Nucleus accumbens (tissue), 56 donors: ENCODE results near the gene C3orf20.

ENCODE experiments used
- DNase-seq, 56 donors: peaks; one replicate each; lab custom pipeline; 2025; lab: John Stamatoyannopoulos, UW

The C3orf20 gene

DNA sequence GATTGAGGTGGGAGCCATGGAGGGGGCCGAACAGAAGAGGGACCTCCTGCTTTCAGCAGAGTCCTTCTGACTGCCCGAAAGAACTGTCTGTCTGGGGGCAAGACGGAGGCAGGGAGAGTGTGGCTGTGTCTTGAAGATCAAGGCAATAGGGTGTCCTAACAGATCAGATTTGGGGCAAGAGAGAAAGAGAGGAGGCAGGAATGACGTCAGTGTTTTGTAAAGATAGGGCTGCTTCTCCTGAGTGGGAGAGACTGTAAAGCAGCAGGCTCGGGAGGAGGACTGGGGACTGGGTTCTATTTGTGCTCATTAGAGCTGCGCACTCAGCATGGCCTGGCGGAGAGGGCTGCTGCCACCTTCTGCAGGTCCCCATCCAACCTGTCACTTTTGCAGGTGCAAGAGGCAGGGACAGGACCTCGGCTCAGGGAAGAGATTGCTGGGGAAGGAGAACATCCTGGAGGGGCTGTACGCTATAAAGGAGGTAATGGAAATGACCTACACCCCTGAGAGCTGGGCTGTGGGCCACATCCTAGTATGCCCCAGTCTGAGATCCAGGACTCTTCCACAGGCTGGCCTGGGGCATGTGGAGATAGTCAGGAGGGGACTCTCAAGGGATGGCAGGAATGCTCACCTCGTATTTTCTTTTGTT is 114.8 kb downstream of the C3orf20 start:
- DNase-seq: no peak

DNA sequence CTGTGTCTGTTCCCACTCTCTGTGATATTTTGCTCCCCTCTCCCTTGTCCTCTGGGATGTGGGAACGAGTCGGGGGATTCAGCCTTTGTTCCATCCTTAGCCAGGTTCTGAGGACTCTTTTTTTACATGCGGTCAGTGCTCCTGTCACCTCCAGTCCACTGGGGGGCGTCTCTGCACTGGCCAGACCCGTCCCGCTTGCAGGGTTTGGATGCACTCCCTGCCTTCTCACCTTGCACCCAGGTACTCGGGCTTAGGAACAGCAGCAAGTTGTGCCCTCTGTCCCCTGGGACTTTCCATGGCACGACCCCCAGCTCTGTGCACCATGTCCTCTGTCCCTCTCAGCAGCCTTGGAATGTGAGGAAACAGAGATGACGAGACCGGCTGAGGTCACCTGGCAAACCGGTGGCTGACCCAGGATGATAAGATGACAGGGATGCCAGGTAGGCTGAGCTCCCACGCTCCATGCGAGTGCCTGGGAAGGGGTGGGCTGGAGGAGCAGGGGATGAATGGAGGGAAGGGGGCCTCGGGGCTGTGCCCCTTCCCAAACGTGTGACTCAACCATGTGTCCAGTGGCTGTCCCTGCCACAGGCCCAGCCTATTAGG is 116.5 kb downstream of the C3orf20 start:
- peak in 3 of 56 donors; percentile 5 to 8 (median 7) for DNase-seq

DNA sequence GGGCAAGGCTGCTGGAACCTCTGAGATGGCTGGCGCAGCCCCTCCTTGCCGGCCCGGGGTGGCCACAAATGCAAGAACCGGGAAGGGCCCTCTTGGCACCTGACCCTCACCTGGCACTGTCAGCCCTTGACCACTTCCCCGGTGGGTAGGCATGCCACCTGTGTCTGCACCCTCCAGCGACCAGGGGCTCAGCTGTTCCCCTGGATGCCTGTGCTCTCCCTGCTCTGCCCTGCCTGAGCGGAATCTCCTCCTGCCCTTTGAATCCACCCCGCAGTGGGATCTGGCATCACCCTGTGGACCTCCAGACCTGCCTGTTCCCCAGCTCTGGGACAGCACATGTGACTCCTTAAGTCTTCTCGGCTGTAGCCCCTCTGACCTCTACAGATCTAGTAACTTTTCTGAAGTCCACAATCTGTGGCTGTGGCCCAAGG is 117.8 kb downstream of the C3orf20 start:
- no peak for DNase-seq

DNA sequence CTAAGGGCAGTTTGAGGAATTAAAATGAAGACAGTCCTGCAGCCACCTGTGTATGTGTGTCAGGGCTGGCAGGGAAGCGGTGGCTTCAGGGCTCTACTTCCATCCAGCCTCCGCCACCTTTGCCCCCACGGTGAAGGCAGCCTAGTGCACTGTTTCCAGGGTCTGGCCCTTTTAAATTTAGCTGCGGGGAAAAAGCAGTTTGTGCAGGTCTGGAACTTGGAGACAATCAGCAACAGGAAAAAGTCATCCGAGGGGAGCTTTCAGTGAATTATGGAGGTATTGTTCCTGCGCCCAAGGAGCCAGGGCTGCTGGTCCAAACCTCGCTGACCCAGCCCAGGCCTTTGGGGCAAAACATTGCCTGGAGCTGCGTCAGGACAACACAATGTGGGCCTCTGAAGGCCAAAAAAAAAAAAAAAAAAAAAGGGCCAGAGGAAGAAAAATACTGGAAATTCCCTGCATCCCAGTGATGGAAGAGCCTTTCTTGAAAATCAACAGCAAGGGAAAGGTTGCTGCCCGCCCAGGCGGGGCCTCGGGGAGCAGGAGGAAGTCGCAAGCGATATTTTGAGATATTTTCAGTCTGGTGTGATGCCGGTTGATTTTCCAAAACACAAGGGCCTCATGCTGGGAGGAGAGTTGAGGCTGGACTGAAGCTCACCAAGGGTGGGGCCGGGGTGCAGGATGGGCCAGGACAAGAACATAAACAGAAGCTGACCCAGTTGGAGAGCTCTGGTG is 118.4 kb downstream of the C3orf20 start:
- no peak for DNase-seq

DNA sequence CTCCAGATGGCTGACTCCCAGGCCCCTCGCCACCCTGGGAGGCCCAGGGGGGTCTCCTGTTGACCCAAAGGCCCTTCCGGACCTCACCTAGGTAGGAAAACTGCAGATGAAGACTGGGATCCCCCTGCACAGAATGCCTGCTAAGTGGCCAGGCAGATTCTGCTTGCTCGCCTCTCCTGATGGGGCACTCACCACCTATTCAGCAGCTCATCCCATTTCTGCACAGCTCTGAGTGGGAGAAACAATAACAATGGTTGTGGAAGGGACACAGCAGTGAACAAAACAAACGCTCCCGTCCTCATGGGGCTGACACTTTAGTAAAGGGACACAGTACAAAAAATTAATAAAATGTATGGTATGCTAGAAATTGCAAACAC is 118.9 kb downstream of the C3orf20 start:
- DNase-seq: no peak

DNA sequence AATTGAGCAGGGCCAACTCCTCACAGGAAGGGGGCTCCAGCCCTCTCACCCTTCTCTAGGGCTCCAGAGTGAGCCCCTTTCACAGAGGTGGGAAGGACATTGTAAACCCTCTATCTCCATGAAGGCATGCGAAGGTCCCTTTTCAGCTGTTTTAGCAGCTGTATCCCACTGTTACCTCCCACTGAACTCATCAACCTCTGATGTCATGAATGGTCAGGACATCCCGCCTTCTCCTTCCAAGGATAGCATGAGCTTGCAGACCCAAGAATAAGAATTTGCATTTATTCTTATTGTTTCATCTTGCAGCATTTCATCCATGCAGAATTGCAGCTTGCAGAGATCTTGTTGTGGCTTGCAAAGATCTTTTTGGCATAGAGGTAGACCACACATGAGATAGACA is 119.5 kb downstream of the C3orf20 start:
- no peak for DNase-seq

DNA sequence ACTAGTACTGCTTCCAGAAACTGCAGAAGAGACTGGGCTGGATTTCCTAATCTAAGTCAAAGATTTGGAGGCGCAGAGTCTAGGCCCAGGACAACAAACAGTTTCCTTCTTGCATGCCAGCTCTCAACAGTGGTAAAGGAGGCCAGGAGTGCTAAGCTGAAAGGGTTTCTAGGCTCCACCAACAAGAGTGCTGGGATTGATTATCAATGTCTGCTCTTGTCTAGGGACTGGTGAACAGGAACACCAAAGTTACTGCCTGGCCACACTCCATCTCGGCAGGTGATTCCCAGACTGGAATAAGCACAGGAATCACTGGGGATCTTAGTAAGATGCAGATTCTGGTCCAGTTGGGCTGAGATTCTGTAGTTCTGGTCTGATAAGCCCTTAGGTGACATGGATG is 121.1 kb downstream of the C3orf20 start:
- DNase-seq: no peak

DNA sequence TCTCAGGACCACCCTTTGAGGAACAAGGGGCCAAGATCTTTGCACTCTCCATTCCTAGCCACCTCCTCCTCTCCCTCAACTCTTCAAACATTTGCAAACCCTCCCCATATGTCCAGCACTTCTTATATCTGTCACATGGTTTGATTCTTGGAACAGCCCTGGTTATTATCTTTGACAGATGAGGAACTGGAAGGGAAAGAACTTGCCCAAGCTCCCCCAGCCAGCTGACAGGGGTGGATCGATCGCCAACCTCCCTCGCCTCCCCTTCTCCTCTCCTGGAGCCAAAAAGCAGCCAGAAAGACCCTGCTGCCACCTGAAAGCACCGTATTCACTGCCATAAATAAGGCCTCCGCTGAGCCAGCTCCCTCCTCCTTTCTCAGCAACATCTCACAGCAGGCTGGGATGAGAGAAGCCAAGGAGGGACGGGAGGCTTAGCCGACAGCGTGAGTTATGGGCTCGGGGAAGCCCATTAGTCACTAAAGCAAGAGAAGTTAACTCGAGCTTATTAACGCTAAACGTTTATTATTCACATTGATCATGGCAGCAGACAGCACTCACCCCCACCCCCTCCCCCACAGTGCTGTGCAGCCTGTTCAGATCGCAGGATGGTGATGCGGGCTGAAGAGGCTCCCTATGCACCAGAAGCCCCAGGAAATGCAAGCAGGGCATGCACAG is 121.6 kb downstream of the C3orf20 start:
- no peak for DNase-seq

DNA sequence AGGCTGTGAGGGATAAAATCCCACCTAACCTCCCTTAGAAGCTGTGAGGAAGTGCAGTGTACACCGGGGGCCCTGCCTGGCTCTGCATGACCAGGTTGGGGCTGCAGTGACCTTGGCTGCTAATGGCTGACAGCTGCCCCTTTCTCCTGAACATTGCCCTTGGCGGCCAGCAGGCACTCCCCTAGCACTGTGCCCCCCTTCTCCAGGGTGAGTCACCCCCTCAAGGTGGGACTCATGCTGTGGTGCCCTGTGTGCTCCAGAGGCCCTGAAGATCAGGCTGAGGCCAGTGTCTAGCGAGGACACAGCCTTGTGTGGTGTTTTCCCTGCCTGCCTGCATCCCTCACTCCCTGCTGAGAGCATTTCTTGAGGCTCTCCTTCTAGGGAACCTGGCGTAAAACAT is 122.8 kb downstream of the C3orf20 start:
- DNase-seq: no peak

DNA sequence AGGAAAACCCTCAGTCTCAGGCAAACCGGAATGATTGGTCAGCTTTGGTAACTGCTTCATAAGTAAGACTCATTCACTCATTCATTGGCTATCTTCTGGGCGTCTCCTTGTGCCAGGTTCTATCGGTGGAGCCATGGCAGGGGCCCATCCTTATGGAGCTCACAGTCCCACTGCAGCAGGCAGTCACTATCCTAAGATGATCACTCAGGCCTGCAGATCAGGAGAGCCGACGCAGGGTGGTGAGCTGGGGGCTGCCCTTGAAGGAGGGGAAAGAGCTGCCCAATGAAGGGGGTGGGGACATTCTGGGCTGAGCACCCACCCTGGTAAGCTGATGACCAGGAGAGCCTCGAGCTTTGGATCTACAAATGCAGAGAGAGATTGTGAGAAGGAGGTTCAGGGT is 123.3 kb downstream of the C3orf20 start:
- no peak for DNase-seq

DNA sequence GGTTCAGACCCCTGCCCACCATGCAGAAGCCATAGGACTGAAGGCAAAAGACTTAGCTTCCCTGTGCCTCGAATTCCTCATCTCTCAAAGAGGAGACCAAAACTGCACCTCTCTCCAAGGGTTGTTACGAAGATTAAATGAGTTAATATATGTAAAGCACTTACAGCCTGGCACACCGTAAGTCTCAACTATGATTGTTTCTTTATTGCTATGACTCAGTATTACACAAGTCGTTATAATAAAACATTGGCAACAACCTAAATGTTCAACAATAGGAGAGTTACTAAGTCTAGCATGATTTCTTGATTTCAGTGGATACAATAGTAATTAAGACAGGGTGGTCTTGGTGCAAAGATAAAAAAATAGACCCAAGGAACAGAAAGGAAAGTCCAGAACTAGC is 124.2 kb downstream of the C3orf20 start:
- no peak for DNase-seq

DNA sequence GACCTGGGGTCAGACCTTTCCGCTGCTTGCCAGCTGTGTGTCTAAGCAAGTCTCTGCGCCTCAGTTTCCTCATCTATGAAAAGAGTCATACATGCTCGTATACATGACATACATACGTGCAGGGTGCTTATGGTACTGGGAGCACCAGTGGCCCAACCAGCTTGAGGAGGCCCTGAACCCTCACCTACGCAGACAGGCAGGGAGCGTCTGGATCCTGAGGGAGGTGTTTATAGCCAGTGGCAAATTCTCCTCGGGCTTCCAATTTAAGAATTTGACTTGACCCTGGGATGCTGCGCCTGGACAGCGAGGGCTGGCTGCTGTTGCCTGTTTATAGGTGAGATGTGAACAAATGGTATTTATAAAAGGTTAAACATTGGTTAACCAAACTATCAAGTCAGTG is 126.1 kb downstream of the C3orf20 start:
- no peak for DNase-seq

DNA sequence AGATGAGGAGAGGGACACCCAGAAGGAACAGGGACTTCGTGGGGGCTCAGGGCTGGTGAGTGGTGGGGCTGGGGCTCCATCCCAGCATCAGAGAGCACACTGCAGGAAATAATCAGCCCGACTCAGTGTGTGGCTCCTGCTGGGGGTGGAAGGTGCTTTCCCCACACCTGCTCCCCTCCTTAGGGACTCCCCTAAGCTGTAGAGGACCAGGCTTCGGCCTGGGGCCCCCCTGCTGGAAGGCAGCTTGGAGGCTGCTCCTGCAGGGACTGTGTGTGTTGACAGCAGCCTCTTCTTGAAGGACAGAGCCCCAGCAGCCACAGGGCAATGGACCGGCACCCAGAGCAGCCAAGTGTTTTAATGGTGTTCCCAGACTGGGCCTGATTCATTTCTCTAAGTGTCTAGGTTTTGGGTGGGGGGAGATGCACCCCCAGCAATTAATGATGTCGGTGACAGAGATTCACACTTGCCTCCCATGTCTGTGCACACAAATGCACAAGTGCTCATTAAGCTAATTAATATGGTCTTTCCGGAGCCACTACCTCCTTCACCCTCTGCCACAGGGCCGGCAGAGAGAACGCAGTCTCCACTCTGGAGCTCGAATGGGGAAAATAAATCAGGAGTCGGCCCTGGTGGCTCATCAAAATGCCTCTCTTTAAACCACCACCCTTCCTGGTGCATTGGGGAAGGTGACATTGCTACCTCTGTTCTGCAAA is 126.9 kb downstream of the C3orf20 start:
- DNase-seq: no peak

DNA sequence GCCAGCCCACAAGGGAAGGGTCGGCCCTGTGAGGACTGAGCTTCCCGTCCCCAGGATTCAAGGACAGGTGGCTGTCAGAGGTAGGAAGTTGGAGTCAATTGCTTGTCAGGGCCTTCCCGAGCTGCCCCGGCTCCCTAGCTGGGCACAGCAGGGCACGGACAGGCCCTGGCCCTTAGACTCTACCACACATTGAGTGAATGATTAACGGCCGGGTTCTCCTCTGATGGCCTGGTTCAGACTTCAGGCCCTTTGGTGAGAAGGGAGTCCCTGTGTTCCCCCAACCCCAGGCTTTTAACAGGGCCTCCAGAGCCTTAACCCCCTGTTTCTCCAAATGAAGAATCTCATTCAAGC is 127.4 kb downstream of the C3orf20 start:
- no peak for DNase-seq

DNA sequence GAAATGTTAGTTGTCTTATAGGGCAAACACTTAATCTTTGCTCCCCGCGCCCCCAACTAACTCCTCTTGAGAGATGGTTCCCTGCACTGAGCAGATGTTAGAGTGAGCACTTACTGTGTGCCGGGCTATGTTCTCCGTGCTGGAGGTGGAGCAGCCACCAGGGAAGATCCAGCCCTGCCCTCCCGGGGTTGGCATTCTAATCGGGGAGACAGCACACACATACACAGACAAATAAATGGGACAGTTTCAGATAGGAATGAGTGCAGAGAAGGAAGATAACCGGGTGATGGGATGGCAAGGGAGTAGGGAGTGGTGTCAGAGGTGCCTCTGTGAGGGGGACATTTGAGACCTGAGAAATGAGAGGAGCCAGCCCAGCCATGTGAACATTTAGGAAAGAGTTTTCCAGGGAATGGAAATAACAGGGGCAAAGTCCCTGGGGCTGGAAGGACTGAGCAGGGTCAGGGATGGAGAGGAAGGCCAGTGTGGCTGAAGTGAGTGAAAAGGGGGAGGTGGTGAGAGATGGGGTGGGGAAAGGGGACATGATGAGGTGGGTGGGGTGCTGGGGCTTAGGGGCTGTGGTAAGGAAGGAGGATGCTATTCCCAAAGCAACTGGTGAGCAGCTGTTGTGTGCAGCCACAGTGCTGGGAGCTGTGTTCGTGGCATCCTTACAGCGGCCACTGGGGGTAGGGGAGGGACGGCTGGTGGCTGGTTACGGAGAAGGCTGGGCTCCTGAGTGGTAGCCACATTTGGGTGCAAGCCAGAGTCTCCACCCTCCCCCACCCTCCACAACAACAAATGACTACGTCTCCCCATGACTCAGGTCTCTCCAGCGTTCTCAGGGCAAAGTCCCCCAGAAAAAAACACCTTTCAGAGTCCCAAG is 128.4 kb downstream of the C3orf20 start:
- DNase-seq: no peak

DNA sequence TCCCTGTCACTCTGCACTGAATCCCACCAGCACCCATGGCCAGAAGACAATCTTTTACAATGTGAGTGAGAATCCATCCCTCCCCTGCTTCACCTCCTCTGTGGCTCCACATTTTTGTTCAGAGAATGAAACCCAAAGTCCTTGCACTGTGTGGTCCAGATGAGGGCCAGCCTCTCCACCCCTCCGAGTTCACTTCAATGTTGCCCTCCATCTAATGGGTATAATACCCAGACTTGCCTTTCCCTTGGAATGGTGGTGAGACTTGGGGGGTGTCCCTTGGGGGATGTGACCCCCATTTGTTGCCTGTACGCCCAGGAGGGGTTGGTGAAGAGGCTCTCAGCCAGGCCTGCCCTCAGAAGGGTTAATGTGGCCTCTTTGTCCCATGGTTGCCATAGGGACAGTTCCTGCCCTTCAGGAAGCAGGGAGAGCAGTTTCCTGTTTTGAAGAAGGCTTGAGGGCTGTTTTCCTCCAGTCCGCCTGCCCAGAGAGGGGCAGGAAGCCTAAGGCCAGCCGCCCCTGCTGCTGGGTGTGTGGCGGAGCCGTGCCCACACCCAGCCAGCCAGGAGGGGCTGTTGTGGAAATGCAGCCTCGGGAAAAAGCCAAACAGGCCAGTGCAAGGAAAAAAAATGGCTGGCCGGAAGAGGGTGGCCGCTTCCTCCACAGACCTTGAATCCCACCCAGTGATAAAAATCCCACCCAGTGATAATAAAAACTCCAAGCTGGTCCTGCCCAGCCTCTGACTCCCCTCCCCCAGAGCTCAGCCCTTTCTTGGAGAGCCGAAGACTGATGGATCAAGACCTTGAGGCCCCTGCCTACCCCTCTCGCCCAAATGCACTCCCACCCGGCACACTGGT is 129.3 kb downstream of the C3orf20 start:
- no peak for DNase-seq

DNA sequence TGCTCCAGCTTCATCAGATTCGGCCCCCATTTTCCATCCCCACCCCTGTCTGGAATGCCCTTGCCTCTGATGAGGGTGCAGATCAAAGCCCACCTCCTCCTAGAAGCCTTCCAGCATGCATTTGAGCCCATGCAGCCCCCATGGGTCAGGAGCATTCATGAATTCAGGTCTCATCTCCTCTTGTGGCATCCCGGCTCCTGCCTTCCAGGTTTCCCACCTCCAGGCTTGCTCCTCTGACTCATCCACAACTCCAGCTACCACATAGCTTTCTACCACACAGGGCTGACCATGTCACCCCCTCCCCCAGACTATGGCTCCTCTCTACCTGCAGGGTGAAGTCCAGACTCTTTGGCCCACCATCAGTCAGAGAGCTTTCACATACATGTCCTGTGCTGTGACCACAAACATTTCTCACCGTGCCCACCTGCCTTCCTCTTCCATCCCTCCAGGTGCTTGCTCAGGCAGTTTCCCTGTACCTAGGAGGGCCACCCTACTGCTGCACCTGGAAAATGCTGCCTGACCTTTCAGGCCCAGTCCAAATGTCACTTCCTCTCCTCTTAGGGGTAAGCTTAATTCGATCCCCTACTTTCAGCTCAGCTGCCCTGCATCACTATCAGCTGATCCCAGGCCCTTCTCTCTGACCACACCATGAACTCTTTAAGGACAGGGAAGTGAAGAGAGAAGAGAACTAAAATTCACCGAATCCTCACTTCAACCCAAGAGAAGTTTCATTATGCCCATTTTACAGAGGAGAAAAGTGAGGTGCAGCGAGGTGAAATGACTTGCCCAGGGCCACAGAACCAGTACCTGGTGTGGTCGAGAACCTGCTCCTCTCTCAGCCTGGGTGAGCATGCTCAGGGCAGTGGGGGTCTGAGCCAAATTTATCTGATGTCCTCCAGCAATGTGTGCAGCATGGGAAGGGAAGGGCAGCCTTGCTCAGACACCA is 130.2 kb downstream of the C3orf20 start:
- no peak for DNase-seq
